K562 (cell line): Measurements from ENCODE around the gene BRME1. TPM values are rescaled to one million over a fixed set of nuclear protein-coding genes. Genes with fewer than 3 reads are reported as not detected.
A peak's percentile ranks its signal among the peaks of the same experiment; 100 is the strongest.

Experiments
- ASH1L ChIP-seq: fragments of 450-650 bp; IDR thresholded peaks from 2 replicates; pipeline ENCODE4 v1.6.1; 2018; ENCODE audit warnings: borderline replicate concordance, mild to moderate bottlenecking, low read depth; ENCODE audit not compliant: partially characterized antibody
- FOXK1 ChIP-seq: sonication (generic); formaldehyde crosslinking; IDR thresholded peaks from 2 replicates; pipeline ENCODE4 v1.8.0; 2022; ENCODE audit warnings: missing genetic modification reagents, mild to moderate bottlenecking, borderline replicate concordance
- KLF1 ChIP-seq: fragments of 450-650 bp; IDR thresholded peaks from 2 replicates; pipeline ENCODE4 v1.6.1; 2016; ENCODE audit warnings: missing genetic modification characterization, missing compliant biosample characterization
- NFRKB ChIP-seq: fragments of 450-650 bp; IDR thresholded peaks from 2 replicates; pipeline ENCODE4 v1.6.1; 2016; ENCODE audit warnings: low read depth
- PHF8 ChIP-seq: fragments of 200-600 bp; sonication (generic); IDR thresholded peaks from 2 replicates; pipeline ENCODE4 v1.6.1; 2012; ENCODE audit warnings: mixed run types, mild to moderate bottlenecking, inconsistent platforms, low read length, moderate library complexity, borderline replicate concordance
- POLR2B ChIP-seq: fragments of 450-650 bp; IDR thresholded peaks from 2 replicates; pipeline ENCODE4 v1.6.1; 2018; ENCODE audit warnings: low read depth; ENCODE audit not compliant: partially characterized antibody
- ZNF12 ChIP-seq: sonication (generic); formaldehyde crosslinking; IDR thresholded peaks from 2 replicates; pipeline ENCODE4 v1.4.0; 2020; ENCODE audit warnings: mild to moderate bottlenecking, missing genetic modification reagents
- ZNF140 ChIP-seq: fragments of 250-450 bp; sonication (Bioruptor Pico); IDR thresholded peaks from 2 replicates; pipeline ENCODE4 v1.8.0; 2021; ENCODE audit warnings: moderate library complexity, mild to moderate bottlenecking, inconsistent platforms
- ZNF41 ChIP-seq: fragments of 250-450 bp; sonication (Bioruptor Pico); conservative IDR thresholded peaks from 2 replicates; pipeline ENCODE4 v1.4.0; 2020; ENCODE audit warnings: mild to moderate bottlenecking
- polyA plus RNA-seq, 8 experiments: library from polyadenylated mRNA; depleted of rRNA in 4 of 8; stranded (reverse) in 5 of 8; unstranded in 3 of 8; fragments of >200 nt; fragmentation: Nextera tagmentation in 2 of 8; fragmentation: Illumina TruSeq in 1 of 8; extraction: Ambion mirVana in 2 of 8; extraction: Trizol in 1 of 8; gene quantifications; 2 replicates each; pipeline versions ENCODE4 v1.2.1 to v1.2.3, GENCODE V29; 2011 to 2014; ENCODE audit warnings: inconsistent platforms in 1 of 8, missing spikeins in 1 of 8
- total RNA-seq, 7 experiments: library from RNA; depleted of rRNA in 6 of 7; stranded (reverse); fragments of >200 nt in 6 of 7; fragmentation: Illumina TruSeq in 2 of 7; extraction: Trizol in 2 of 7; gene quantifications; 2 replicates each; pipeline versions ENCODE4 v1.2.1 to v1.2.3, GENCODE V29; 2011 to 2021; ENCODE audit warnings: low replicate concordance in 1 of 7
- TF ChIP-seq, protein P1 (sequence below): fragments of 450-650 bp; formaldehyde crosslinking; IDR thresholded peaks from 2 replicates; pipeline ENCODE4 v1.4.0; 2022; ENCODE audit warnings: missing genetic modification characterization
- TF ChIP-seq, protein P2 (sequence below): IDR thresholded peaks from 3 replicates; pipeline ENCODE4 v1.6.1; 2011; ENCODE audit warnings: borderline replicate concordance, mild to moderate bottlenecking; ENCODE audit not compliant: insufficient read length, insufficient read depth

Gene BRME1
- total and polyA plus RNA-seq, 9 of the 15 experiments (the other 6 are each of a cell fraction or from before 2014, with no cell fraction given): 0.75 to 6.1 (median 3.6) TPM

DNA sequence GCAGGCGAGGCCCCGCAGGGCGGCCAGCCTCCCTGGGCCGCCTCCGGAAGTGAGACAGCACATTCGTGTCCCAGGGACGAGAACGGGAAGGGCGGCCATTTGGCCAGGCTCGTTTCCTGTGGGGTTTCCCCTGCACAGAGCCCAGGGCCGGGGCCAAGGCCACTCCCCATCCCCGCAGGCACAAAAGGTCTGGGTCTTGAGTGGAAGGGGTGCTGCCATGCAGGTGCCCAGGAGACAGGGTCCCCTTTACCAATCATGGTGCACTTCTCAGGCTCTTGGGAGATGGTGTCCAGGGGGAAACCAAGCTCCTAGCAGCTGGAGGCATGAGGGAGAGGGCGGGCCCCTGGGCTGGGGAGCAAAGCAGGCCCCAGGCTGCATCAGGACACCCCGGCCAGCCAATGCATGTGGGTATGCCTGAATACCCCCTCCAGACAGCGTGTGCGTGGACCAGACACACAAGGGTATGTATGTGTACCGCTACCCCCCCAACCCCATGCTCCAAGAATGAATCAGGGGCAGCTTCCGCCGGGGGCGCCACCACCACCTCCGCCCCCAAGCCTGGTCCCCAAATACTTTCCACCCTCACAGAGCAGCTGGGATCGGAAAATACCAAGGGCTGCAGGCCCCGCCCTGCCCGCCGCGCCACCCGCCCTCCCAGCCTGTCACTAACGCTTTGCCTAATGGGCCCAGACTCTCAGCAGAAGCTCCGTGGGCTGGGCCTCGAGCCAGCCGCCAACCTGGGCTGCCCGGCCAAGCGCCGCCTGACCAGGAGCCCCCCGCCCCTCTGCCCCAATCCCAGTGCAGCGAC is 66.6 kb downstream of the BRME1 start (continued):
- TF ChIP-seq POLR2B (peak; percentile 76), ASH1L (no peak), PHF8 (peak; percentile 67; the same call in 1 of the 2 replicates), ZNF12 (CRISPR knock-in tag) (no peak; the same call in 1 of the 2 replicates), ZNF41 (CRISPR knock-in tag) (no peak), FOXK1 (CRISPR knock-in tag) (peak; percentile 15; the same call in 1 of the 2 replicates), KLF1 (peak; percentile 14; the same call in 1 of the 2 replicates), NFRKB (peak; percentile 95), ZNF140 (CRISPR knock-in tag) (no peak)
- TF ChIP-seq, protein P1, sequence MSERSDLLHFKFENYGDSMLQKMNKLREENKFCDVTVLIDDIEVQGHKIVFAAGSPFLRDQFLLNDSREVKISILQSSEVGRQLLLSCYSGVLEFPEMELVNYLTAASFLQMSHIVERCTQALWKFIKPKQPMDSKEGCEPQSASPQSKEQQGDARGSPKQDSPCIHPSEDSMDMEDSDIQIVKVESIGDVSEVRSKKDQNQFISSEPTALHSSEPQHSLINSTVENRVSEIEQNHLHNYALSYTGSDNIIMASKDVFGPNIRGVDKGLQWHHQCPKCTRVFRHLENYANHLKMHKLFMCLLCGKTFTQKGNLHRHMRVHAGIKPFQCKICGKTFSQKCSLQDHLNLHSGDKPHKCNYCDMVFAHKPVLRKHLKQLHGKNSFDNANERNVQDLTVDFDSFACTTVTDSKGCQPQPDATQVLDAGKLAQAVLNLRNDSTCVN (CRISPR knock-in tag): 0 out of 2 replicates have a peak, but pooled peaks have one; percentile 2
- TF ChIP-seq, protein P2, sequence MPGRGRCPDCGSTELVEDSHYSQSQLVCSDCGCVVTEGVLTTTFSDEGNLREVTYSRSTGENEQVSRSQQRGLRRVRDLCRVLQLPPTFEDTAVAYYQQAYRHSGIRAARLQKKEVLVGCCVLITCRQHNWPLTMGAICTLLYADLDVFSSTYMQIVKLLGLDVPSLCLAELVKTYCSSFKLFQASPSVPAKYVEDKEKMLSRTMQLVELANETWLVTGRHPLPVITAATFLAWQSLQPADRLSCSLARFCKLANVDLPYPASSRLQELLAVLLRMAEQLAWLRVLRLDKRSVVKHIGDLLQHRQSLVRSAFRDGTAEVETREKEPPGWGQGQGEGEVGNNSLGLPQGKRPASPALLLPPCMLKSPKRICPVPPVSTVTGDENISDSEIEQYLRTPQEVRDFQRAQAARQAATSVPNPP: no peak
